Mesenchymal stem cell (in vitro differentiated cells and primary cell): ENCODE data around the gene RBMXL3.
"Not testable (repeated sequence)": the region's sequence is repeated elsewhere in the genome, so short reads cannot be mapped to it uniquely, and the experiment has no call there.

Experiments used
- DNase-seq: peaks from one replicate; pipeline ENCODE4 v3.0.0-alpha.2; 2013
- H2AFZ ChIP-seq: one replicate; pipeline ENCODE4 v1.6.1; 2013; ENCODE audit warnings: low read depth, mild to moderate bottlenecking, control low read depth, inconsistent platforms, low read length, moderate library complexity
- H2AK5ac ChIP-seq: 2 replicates; pipeline ENCODE4 v1.6.1; 2013; ENCODE audit warnings: low read length, moderate library complexity, mild to moderate bottlenecking, inconsistent platforms; ENCODE audit not compliant: severe bottlenecking
- H2BK120ac ChIP-seq: one replicate; pipeline ENCODE4 v1.6.1; 2013; ENCODE audit warnings: low read depth, mild to moderate bottlenecking, inconsistent platforms, low read length, moderate library complexity
- H2BK12ac ChIP-seq, 2 experiments: one replicate each; pipeline ENCODE4 v1.6.1; 2013; ENCODE audit warnings: inconsistent platforms in 2 of 2, low read length in 2 of 2, mild to moderate bottlenecking in 2 of 2, moderate library complexity in 2 of 2, control low read depth in 1 of 2
- H2BK15ac ChIP-seq: one replicate; pipeline ENCODE4 v1.6.1; 2013; ENCODE audit warnings: mild to moderate bottlenecking, low read depth, inconsistent platforms; ENCODE audit not compliant: poor library complexity, severe bottlenecking
- H2BK5ac ChIP-seq: 2 replicates; pipeline ENCODE4 v1.6.1; 2013; ENCODE audit warnings: low read depth, mild to moderate bottlenecking, low read length, control low read depth, inconsistent platforms; ENCODE audit not compliant: poor library complexity, severe bottlenecking
- H3K14ac ChIP-seq, 2 experiments: one replicate each; pipeline ENCODE4 v1.6.1; 2013; ENCODE audit warnings: inconsistent platforms in 2 of 2, low read length in 2 of 2, control low read depth in 1 of 2, mild to moderate bottlenecking in 1 of 2, moderate library complexity in 1 of 2
- H3K18ac ChIP-seq, 2 experiments: one replicate each; pipeline ENCODE4 v1.6.1; 2013; ENCODE audit warnings: inconsistent platforms in 2 of 2, low read length in 2 of 2, control low read depth in 1 of 2, low read depth in 1 of 2, mild to moderate bottlenecking in 1 of 2
- H3K23ac ChIP-seq, 2 experiments: one replicate each; pipeline ENCODE4 v1.6.1; 2013; ENCODE audit warnings: inconsistent platforms in 2 of 2, low read length in 2 of 2, mild to moderate bottlenecking in 2 of 2, moderate library complexity in 2 of 2, control low read depth in 1 of 2
- H3K27ac ChIP-seq: 2 replicates; pipeline ENCODE4 v1.5.1; 2013; ENCODE audit warnings: mild to moderate bottlenecking, moderate library complexity, low read length, control low read depth, inconsistent platforms; ENCODE audit not compliant: poor library complexity, severe bottlenecking
- H3K27me3 ChIP-seq, 2 experiments: 2 replicates each; pipeline versions ENCODE4 v1.6.1 to v1.7.0; 2013; ENCODE audit warnings: low read length in 2 of 2, mild to moderate bottlenecking in 2 of 2, moderate library complexity in 2 of 2, control low read depth in 1 of 2, inconsistent platforms in 1 of 2; ENCODE audit not compliant: control insufficient read depth in 1 of 2, insufficient read depth in 1 of 2
- H3K36me3 ChIP-seq, 2 experiments: 2 replicates each; pipeline versions ENCODE4 v1.6.1 to v1.7.0; 2013; ENCODE audit warnings: low read length in 2 of 2, control low read depth in 1 of 2, inconsistent platforms in 1 of 2, low read depth in 1 of 2, mild to moderate bottlenecking in 1 of 2; ENCODE audit not compliant: insufficient read depth in 2 of 2, control insufficient read depth in 1 of 2
- H3K4ac ChIP-seq, 2 experiments: one replicate each; pipeline ENCODE4 v1.6.1; 2013; ENCODE audit warnings: inconsistent platforms in 2 of 2, low read length in 2 of 2, mild to moderate bottlenecking in 2 of 2, moderate library complexity in 2 of 2, control low read depth in 1 of 2, low read depth in 1 of 2
- H3K4me1 ChIP-seq: 2 replicates; pipeline ENCODE4 v1.6.1; 2013; ENCODE audit warnings: low read depth, low read length, control low read depth; ENCODE audit not compliant: control insufficient read depth, insufficient read depth
- H3K4me2 ChIP-seq: 2 replicates; pipeline ENCODE4 v1.6.1; 2013; ENCODE audit warnings: low read length, mild to moderate bottlenecking, inconsistent platforms; ENCODE audit not compliant: poor library complexity, severe bottlenecking
- H3K4me3 ChIP-seq, 2 experiments: 2 replicates each; pipeline versions ENCODE4 v1.5.1 to v1.7.0; 2013; ENCODE audit warnings: low read length in 2 of 2, mild to moderate bottlenecking in 2 of 2, control low read depth in 1 of 2, low read depth in 1 of 2; ENCODE audit not compliant: insufficient read depth in 1 of 2
- H3K79me1 ChIP-seq: replicated peaks from 2 replicates; pipeline ENCODE4 v1.6.1; 2013; ENCODE audit warnings: mild to moderate bottlenecking, control low read depth, low read length, inconsistent platforms; ENCODE audit not compliant: poor library complexity, severe bottlenecking
- H3K9ac ChIP-seq: 2 replicates; pipeline ENCODE4 v1.7.0; 2013; ENCODE audit warnings: mild to moderate bottlenecking, low read length, moderate library complexity
- H3K9me3 ChIP-seq: 2 replicates; pipeline ENCODE4 v1.7.0; 2013; ENCODE audit warnings: mild to moderate bottlenecking, low read length; ENCODE audit not compliant: control insufficient read depth
- H4K8ac ChIP-seq: one replicate; pipeline ENCODE4 v1.6.1; 2013; ENCODE audit warnings: inconsistent platforms, mild to moderate bottlenecking, low read length, moderate library complexity
- H4K91ac ChIP-seq: one replicate; pipeline ENCODE4 v1.6.1; 2013; ENCODE audit warnings: mild to moderate bottlenecking, low read length, inconsistent platforms
- WGBS: methylation state at CpG from one replicate; pipeline ENCODE4 v1.1.7; 2013; ENCODE audit warnings: mixed read lengths; 5-methylcytosine and 5-hydroxymethylcytosine counted together

The RBMXL3 gene

GRCh38 chrX:115214605-115215004, 25.4 kb downstream of the RBMXL3 start:
- no peak overlapping the region for H4K91ac ChIP-seq
- H3K23ac ChIP-seq = no peak overlapping the region
- H3K36me3 ChIP-seq = no peaks in the 10 kb centered on the region
- H3K4me1 ChIP-seq = no peaks in the 10 kb centered on the region
- no peak overlapping the region for H3K14ac ChIP-seq
- peaks cover 4% of the 10 kb centered on the region for H3K79me1 ChIP-seq
- H3K4me3 ChIP-seq = no peak overlapping the region
- H2BK5ac ChIP-seq = no peak overlapping the region
- 76% methylated on average over 3 of the region's 3 CpGs for WGBS
- no peaks in the 10 kb centered on the region for H3K9me3 ChIP-seq
- H4K8ac ChIP-seq = no peak overlapping the region
- H3K9ac ChIP-seq = no peak overlapping the region
- no peak for DNase-seq
- H3K4me2 ChIP-seq = no peak overlapping the region
- H3K27ac ChIP-seq = no peak overlapping the region
- H2BK15ac ChIP-seq = no peak overlapping the region
- H2AK5ac ChIP-seq = no peak overlapping the region
- H3K27me3 ChIP-seq = peaks cover 0 to 10% of the 10 kb centered on the region in 2 experiments
- H2BK120ac ChIP-seq = no peak overlapping the region
- H2BK12ac ChIP-seq = no peak overlapping the region
- no peak overlapping the region for H3K18ac ChIP-seq
- no peak overlapping the region for H2AFZ ChIP-seq
- no peak overlapping the region for H3K4ac ChIP-seq

GRCh38 chrX:115217346-115217745, 28.1 kb downstream of the RBMXL3 start:
- not testable (repeated sequence) for H2AFZ ChIP-seq, H3K79me1 ChIP-seq, H2AK5ac ChIP-seq, H3K9me3 ChIP-seq, H2BK5ac ChIP-seq, H2BK15ac ChIP-seq, H2BK120ac ChIP-seq, H3K23ac ChIP-seq, DNase-seq, H3K4me1 ChIP-seq, H3K14ac ChIP-seq, H4K8ac ChIP-seq, H3K36me3 ChIP-seq, H3K27ac ChIP-seq, H4K91ac ChIP-seq, H3K4me3 ChIP-seq, H2BK12ac ChIP-seq, H3K4ac ChIP-seq, H3K4me2 ChIP-seq, H3K9ac ChIP-seq, H3K18ac ChIP-seq
- no CpG with 5 or more reads among the region's 4 CpGs for WGBS
- peaks cover 0 to 11% of the 10 kb centered on the region in 2 experiments for H3K27me3 ChIP-seq

- H3K27me3 ChIP-seq = peaks cover 0 to 21% of the 10 kb centered on the region in 2 experiments
- H2BK12ac ChIP-seq = no peak overlapping the region
- H3K9ac ChIP-seq = no peak overlapping the region
- H3K4me1 ChIP-seq = no peaks in the 10 kb centered on the region
- no peak overlapping the region for H2AFZ ChIP-seq
- no peak overlapping the region for H3K4me3 ChIP-seq
- H3K9me3 ChIP-seq = no peaks in the 10 kb centered on the region
- H4K8ac ChIP-seq = no peak overlapping the region
- no peak overlapping the region for H3K23ac ChIP-seq
- peak; percentile 29 for DNase-seq
- H3K14ac ChIP-seq = no peak overlapping the region
- H3K79me1 ChIP-seq = peaks cover 2% of the 10 kb centered on the region
- H3K18ac ChIP-seq = no peak overlapping the region
- no peak overlapping the region for H4K91ac ChIP-seq
- no peaks in the 10 kb centered on the region for H3K36me3 ChIP-seq
- WGBS = 85% methylated on average over 1 of the region's 1 CpG
- H3K4me2 ChIP-seq = no peak overlapping the region
- no peak overlapping the region for H2AK5ac ChIP-seq
- no peak overlapping the region for H3K27ac ChIP-seq
- H2BK15ac ChIP-seq = no peak overlapping the region
- H2BK120ac ChIP-seq = no peak overlapping the region
- no peak overlapping the region for H3K4ac ChIP-seq
- no peak overlapping the region for H2BK5ac ChIP-seq
Observed at GRCh38 chrX:115226929-115227328, 37.7 kb downstream of the RBMXL3 start.

GRCh38 chrX:115229337-115230003, 40.3 kb downstream of the RBMXL3 start:
- no peak overlapping the region for H4K8ac ChIP-seq
- no peak overlapping the region for H3K23ac ChIP-seq
- no peak overlapping the region for H3K4me2 ChIP-seq
- H2AFZ ChIP-seq = no peak overlapping the region
- no peak overlapping the region for H2BK12ac ChIP-seq
- no peak overlapping the region for H2BK5ac ChIP-seq
- H3K4ac ChIP-seq = no peak overlapping the region
- H3K9ac ChIP-seq = no peak overlapping the region
- H3K14ac ChIP-seq = no peak overlapping the region
- no peak overlapping the region for H4K91ac ChIP-seq
- peaks cover 0 to 34% of the 10 kb centered on the region in 2 experiments for H3K27me3 ChIP-seq
- H2AK5ac ChIP-seq = no peak overlapping the region
- WGBS = 84% methylated on average over 2 of the region's 4 CpGs
- no peaks in the 10 kb centered on the region for H3K4me1 ChIP-seq
- no peak overlapping the region for H2BK120ac ChIP-seq
- no peak overlapping the region for H3K27ac ChIP-seq
- no peaks in the 10 kb centered on the region for H3K36me3 ChIP-seq
- peaks cover 2% of the 10 kb centered on the region for H3K79me1 ChIP-seq
- DNase-seq = no peak
- no peak overlapping the region for H3K4me3 ChIP-seq
- H3K9me3 ChIP-seq = no peaks in the 10 kb centered on the region
- H3K18ac ChIP-seq = no peak overlapping the region
- H2BK15ac ChIP-seq = no peak overlapping the region
